ENCODE data around the gene ZNF516.

The ZNF516 gene

DNA sequence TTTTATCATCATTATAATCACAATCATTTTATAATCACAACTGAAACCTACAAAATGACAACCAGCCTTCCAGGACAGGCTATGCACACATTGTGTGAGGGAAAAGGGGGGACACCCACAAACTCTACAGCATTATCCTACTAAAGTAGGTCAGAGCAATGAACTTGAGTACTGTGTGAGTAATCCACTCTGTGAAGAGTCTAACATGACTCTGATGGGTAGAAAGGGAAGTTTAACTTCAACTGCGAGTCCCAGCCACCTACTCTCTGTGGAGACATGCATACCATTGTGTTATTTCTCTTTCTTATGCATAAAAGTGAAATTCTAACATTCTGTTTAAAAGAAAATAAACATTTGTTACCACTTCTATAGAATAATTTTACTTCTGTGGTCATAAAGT is 177.9 kb downstream of the ZNF516 start:
- no peak for DNase-seq

DNA sequence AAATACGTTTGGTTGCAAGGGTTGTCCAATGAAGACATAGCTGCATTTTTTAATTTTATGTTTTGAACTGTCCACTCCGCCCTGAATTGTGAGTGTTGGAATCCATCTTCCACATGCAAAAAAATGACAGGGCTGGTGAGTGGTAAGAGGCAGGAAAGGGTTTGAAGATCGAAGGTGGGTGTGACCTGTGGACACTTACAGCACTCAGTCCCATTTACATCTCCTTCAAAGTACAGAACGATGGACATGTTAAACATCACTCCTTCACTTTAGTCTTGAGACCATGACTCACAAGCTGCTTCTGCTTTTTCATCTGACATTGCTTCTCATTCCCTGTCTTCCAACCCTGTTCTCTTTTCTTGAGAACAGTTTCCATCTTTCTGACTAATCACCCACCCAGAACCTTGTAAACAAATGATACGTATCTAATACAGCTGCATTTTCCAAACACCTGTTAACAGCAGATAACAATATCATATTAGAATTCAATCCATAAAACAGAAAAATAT is 179.3 kb downstream of the ZNF516 start:
- no peak for DNase-seq

DNA sequence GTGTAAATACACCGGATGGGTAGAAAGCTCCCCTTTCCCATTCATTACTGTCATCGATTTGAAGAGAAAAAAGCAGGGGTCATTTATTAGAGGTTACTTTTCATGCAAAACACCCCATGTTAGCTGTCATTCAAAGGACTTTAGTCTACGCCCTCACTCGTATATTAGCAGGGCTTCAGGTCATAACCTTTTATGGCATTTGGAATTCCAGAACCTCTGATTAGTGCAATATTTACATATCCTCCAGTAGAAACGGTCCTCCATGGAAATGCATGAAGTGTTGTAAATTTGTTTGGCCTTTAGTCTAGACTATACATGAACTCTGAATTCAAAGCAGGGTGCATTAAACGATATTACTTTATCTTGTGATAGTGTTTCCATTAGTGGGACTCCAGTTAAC is 180.5 kb downstream of the ZNF516 start:
- DNase-seq, result no peak

DNA sequence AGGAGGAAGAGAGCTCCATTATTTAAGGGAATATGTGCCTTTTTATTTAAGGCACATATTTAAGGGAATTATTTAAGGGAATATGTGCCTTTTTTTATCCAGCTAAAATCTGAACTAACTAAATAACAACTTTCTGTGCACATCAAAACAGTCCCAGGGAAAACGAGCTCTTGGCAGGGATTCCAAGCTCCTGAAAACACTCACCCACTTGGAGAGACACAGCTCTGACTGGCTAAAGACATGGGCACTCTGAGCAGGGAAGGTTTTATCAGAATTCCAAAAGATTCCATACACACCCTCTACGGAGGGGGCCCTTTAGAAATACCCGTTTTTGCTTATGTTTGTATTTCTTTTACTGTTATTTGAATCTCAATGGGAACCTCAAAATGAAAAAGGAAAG is 181.0 kb downstream of the ZNF516 start:
- DNase-seq, result no peak

Data from activated CD4-positive, alpha-beta T cell treated with anti-CD3 and anti-CD28 coated beads for 1 hour (primary cell).